Thyroid gland (tissue), 4 donors: Measurements from ENCODE around the gene PODXL. TPM values are rescaled to one million over a fixed set of nuclear protein-coding genes. Genes with fewer than 3 reads are reported as not detected.

Experiments used
- DNase-seq, 2 donors: peaks; one replicate each; pipeline ENCODE4 v3.0.0-alpha.2; 2019
- H3K27ac ChIP-seq, 3 donors: fragments of 200-600 bp; sonication (generic); 1 replicate in 2 of 3; 2 replicates in 1 of 3; pipeline ENCODE4 v1.5.1; 2016 to 2019; ENCODE audit warnings: mild to moderate bottlenecking in 1 of 3, moderate library complexity in 1 of 3
- H3K27me3 ChIP-seq: fragments of 200-600 bp; sonication (generic); one replicate; pipeline ENCODE4 v1.5.1; 2019
- H3K36me3 ChIP-seq, 2 donors: fragments of 200-600 bp; sonication (generic); one replicate each; pipeline ENCODE4 v1.5.1; 2016 to 2019
- H3K4me1 ChIP-seq, 2 donors: fragments of 200-600 bp; sonication (generic); one replicate each; pipeline ENCODE4 v1.5.1; 2017 to 2019
- H3K4me3 ChIP-seq, 3 donors: fragments of 200-600 bp; sonication (generic); replicated peaks in 1 of 3; 1 replicate in 2 of 3; 2 replicates in 1 of 3; pipeline ENCODE4 v1.5.1; 2016; ENCODE audit warnings: mild to moderate bottlenecking in 1 of 3
- H3K9me3 ChIP-seq: fragments of 200-600 bp; sonication (generic); one replicate; pipeline ENCODE4 v1.5.1; 2017
- CTCF ChIP-seq, 6 experiments: fragments of 200-600 bp in 3 of 6; fragments of 450-650 bp in 3 of 6; sonication (generic) in 3 of 6; IDR thresholded peaks; one replicate each; pipeline ENCODE4 v1.5.1; 2016 to 2019; ENCODE audit warnings: antibody characterized with exemption in 6 of 6, mild to moderate bottlenecking in 2 of 6, inconsistent platforms in 1 of 6, moderate library complexity in 1 of 6
- POLR2A ChIP-seq, 2 donors: fragments of 450-650 bp; IDR thresholded peaks; one replicate each; pipeline ENCODE4 v1.6.1; 2017; ENCODE audit warnings: antibody characterized with exemption in 2 of 2, mild to moderate bottlenecking in 2 of 2, moderate library complexity in 1 of 2
- whole genome bisulfite sequencing, 2 donors: methylation state at CpG; one replicate each; pipeline ENCODE4 v1.1.5; 2017; 5-methylcytosine and 5-hydroxymethylcytosine counted together
- intact Hi-C: fragments of 100-400 bp; cut with DNase I; formaldehyde crosslinking; loops from one replicate; pipeline ENCODE4 v1.15.1; 2023
- total RNA-seq, 4 donors: library from RNA; depleted of rRNA; stranded (reverse); fragments of >200 nt; gene quantifications; one replicate each; pipeline ENCODE4 v1.2.3, GENCODE V29; 2016

PODXL gene
- total RNA-seq, 4 donors from 2014 or later: 47.7 to 125 (median 56.3) TPM

- intact Hi-C loops: loop anchor here (10.0 kb wide), 1 partner anchor 619 kb away; no protein-coding TSS in a partner anchor
- Histone ChIP-seq H3K4me1 (peaks cover 12 to 30% of the 10 kb centered on the region in 2 donors), H3K27ac (peak overlapping the region in 2 of 3 donors; percentile 37 to 52), H3K36me3 (peaks cover 0 to 4% of the 10 kb centered on the region in 2 donors), H3K4me3 (no peak overlapping the region), H3K27me3 (no peaks in the 10 kb centered on the region), H3K9me3 (no peaks in the 10 kb centered on the region)
- WGBS, 2 donors: 45 to 52% methylated on average over 8 to 11 of the region's 11 CpGs
- DNase-seq: peak; percentile 87 to 93
- no peak for TF ChIP-seq POLR2A (IDR thresholded peaks at IDR 0.05)
- TF ChIP-seq CTCF (IDR thresholded peaks at IDR 0.05): peak; percentile 82 to 94 (median 89)
Observed at GRCh38 chr7:131513245-131514061, 43.0 kb downstream of the PODXL start.

- Histone ChIP-seq H3K36me3 (peaks cover 0 to 4% of the 10 kb centered on the region in 2 donors), H3K9me3 (no peaks in the 10 kb centered on the region), H3K4me3 (no peak overlapping the region), H3K4me1 (peaks cover 12 to 29% of the 10 kb centered on the region in 2 donors), H3K27me3 (no peaks in the 10 kb centered on the region), H3K27ac (peak overlapping the region in 2 of 3 donors; percentile 30 to 44)
- 70 to 81% methylated on average over 15 of the region's 15 CpGs for WGBS, 2 donors
- DNase-seq: no peak
- no peak for TF ChIP-seq CTCF (IDR thresholded peaks at IDR 0.05)
- no peak for TF ChIP-seq POLR2A (IDR thresholded peaks at IDR 0.05)
- intact Hi-C loops: loop anchor here (10.0 kb wide), 1 partner anchor 617 kb away; no protein-coding TSS in a partner anchor
Observed at GRCh38 chr7:131511774-131512535, 44.5 kb downstream of the PODXL start.

GRCh38 chr7:131511071-131511470 is 45.4 kb downstream of the PODXL start:
- Histone ChIP-seq H3K27me3 (no peaks in the 10 kb centered on the region), H3K4me1 (peaks cover 12 to 29% of the 10 kb centered on the region in 2 donors), H3K36me3 (peaks cover 0 to 4% of the 10 kb centered on the region in 2 donors), H3K4me3 (no peak overlapping the region), H3K9me3 (no peaks in the 10 kb centered on the region), H3K27ac (no peak overlapping the region)
- TF ChIP-seq POLR2A (IDR thresholded peaks at IDR 0.05): no peak
- TF ChIP-seq CTCF (IDR thresholded peaks at IDR 0.05): no peak
- intact Hi-C loops: loop anchor here (10.0 kb wide), 1 partner anchor 616 kb away; no protein-coding TSS in a partner anchor
- no peak for DNase-seq
- 83% methylated on average over 9 of the region's 9 CpGs for WGBS, 2 donors

- Histone ChIP-seq H3K4me1 (peaks cover 12 to 23% of the 10 kb centered on the region in 2 donors), H3K27ac (no peak overlapping the region), H3K4me3 (no peak overlapping the region), H3K9me3 (no peaks in the 10 kb centered on the region), H3K36me3 (peaks cover 0 to 4% of the 10 kb centered on the region in 2 donors), H3K27me3 (no peaks in the 10 kb centered on the region)
- TF ChIP-seq POLR2A (IDR thresholded peaks at IDR 0.05): no peak
- TF ChIP-seq CTCF (IDR thresholded peaks at IDR 0.05): no peak
- 95 to 97% methylated on average over 8 of the region's 8 CpGs for WGBS, 2 donors
- no peak for DNase-seq
- intact Hi-C loops: loop anchor here (2.0 to 10.0 kb wide), 2 partner anchors 145 to 615 kb away; no protein-coding TSS in a partner anchor
Observed at GRCh38 chr7:131509781-131510180, 46.6 kb downstream of the PODXL start.
